Endothelial cell of umbilical vein (primary cell): ENCODE data around the gene NUB1. TPM values are rescaled to one million over a fixed set of nuclear protein-coding genes. Genes with fewer than 3 reads are reported as not detected.

Experiments
- BruUV-seq: library from RNA; stranded (reverse); fragments of 400-500 nt; replicated peaks from 2 replicates; lab custom pipeline; 2021; lab: Mats Ljungman, UMichigan
- CTCF ChIA-PET: fragments of 300-600, 350-600 bp; sonication (Branson Sonifier 250); formaldehyde crosslinking; loops from one replicate; lab custom pipeline; 2021; ENCODE audit warnings: antibody characterized with exemption, inconsistent platforms; lab: Charles Lee
- POLR2A ChIA-PET: fragments of 300-600, 350-600 bp; sonication (Branson Sonifier 250); formaldehyde crosslinking; loops from one replicate; lab custom pipeline; 2021; ENCODE audit warnings: antibody characterized with exemption, inconsistent platforms; lab: Charles Lee
- DNase-seq: peaks from one replicate; pipeline ENCODE4 v3.0.0-alpha.2; 2011; ENCODE audit warnings: low read depth, low spot score
- FAIRE-seq: peaks from 2 replicates; lab custom pipeline; 2011; peaks lifted over from hg19 to GRCh38; lab: Jason Lieb, UNC
- H2AFZ ChIP-seq: 2 replicates; pipeline ENCODE4 v1.6.0; 2012; ENCODE audit warnings: low read depth, low read length, control low read depth, inconsistent platforms
- H3K27ac ChIP-seq: 2 replicates; pipeline ENCODE4 v1.5.1; 2011; ENCODE audit warnings: low read depth, mild to moderate bottlenecking, control low read depth, low read length, moderate library complexity; ENCODE audit not compliant: insufficient read depth
- H3K27me3 ChIP-seq, 2 experiments: 2 replicates each; pipeline versions ENCODE4 v1.6.0 to v1.6.1; 2011; ENCODE audit warnings: low read length in 2 of 2, mixed read lengths in 1 of 2; ENCODE audit not compliant: control insufficient read depth in 2 of 2, insufficient read depth in 2 of 2
- H3K36me3 ChIP-seq, 2 experiments: 2 replicates in 1 of 2; 3 replicates in 1 of 2; pipeline ENCODE4 v1.5.1; 2011; ENCODE audit warnings: low read length in 2 of 2, mild to moderate bottlenecking in 1 of 2, moderate library complexity in 1 of 2; ENCODE audit not compliant: control insufficient read depth in 2 of 2, insufficient read depth in 2 of 2; ENCODE audit errors: extremely low read depth in 1 of 2
- H3K4me1 ChIP-seq: 3 replicates; pipeline ENCODE4 v1.5.1; 2011; ENCODE audit warnings: mild to moderate bottlenecking, low read length; ENCODE audit not compliant: control insufficient read depth, insufficient read depth; ENCODE audit errors: extremely low read depth
- H3K4me2 ChIP-seq: 2 replicates; pipeline ENCODE4 v1.6.1; 2011; ENCODE audit warnings: low read length, control low read depth, mixed read lengths; ENCODE audit not compliant: insufficient read depth
- H3K4me3 ChIP-seq, 3 experiments: fragments of 200-600 bp in 1 of 3; sonication (generic), shearing (Covaris generic) in 1 of 3; replicated peaks in 1 of 3; 2 replicates each; pipeline ENCODE4 v1.5.1; 2011 to 2016; ENCODE audit warnings: control low read depth in 3 of 3, low read length in 3 of 3, mild to moderate bottlenecking in 2 of 3, inconsistent platforms in 1 of 3, low read depth in 1 of 3, moderate library complexity in 1 of 3; ENCODE audit not compliant: insufficient read depth in 1 of 3
- H3K79me2 ChIP-seq: 2 replicates; pipeline ENCODE4 v1.6.0; 2012; ENCODE audit warnings: low read length, inconsistent platforms; ENCODE audit not compliant: control insufficient read depth, insufficient read depth
- H3K9ac ChIP-seq: replicated peaks from 2 replicates; pipeline ENCODE3; 2011; ENCODE audit warnings: low read length, control low read depth; ENCODE audit not compliant: insufficient read depth; ENCODE audit errors: extremely low read depth
- H3K9me1 ChIP-seq: replicated peaks from 3 replicates; pipeline ENCODE4 v1.6.0; 2011; ENCODE audit warnings: mild to moderate bottlenecking, low read length; ENCODE audit not compliant: control insufficient read depth, insufficient read depth; ENCODE audit errors: extremely low read depth
- H3K9me3 ChIP-seq: replicated peaks from 2 replicates; pipeline ENCODE4 v1.5.1; 2012; ENCODE audit warnings: low read length, inconsistent platforms; ENCODE audit not compliant: control insufficient read depth, insufficient read depth
- H4K20me1 ChIP-seq: replicated peaks from 2 replicates; pipeline ENCODE3; 2011; ENCODE audit warnings: mild to moderate bottlenecking, low read length; ENCODE audit not compliant: control insufficient read depth, insufficient read depth; ENCODE audit errors: extremely low read depth
- CTCF ChIP-seq, 2 donors: IDR thresholded peaks; 1 replicate in 1 of 2; 2 replicates in 1 of 2; pipeline ENCODE4 v1.5.1; 2011; ENCODE audit warnings: low read length in 2 of 2, mild to moderate bottlenecking in 2 of 2, moderate library complexity in 2 of 2, control low read depth in 1 of 2, inconsistent platforms in 1 of 2, low read depth in 1 of 2; ENCODE audit not compliant: insufficient read depth in 1 of 2; ENCODE audit errors: extremely low read depth in 1 of 2
- EZH2 ChIP-seq: IDR thresholded peaks from 2 replicates; pipeline ENCODE4 v1.6.1; 2012; ENCODE audit warnings: borderline replicate concordance, low read depth, mild to moderate bottlenecking, moderate library complexity, low read length, inconsistent platforms; ENCODE audit not compliant: severe bottlenecking
- FOS ChIP-seq: IDR thresholded peaks from 2 replicates; pipeline ENCODE4 v1.6.1; 2011; ENCODE audit warnings: mild to moderate bottlenecking, low read length, moderate library complexity, borderline replicate concordance; ENCODE audit not compliant: insufficient read depth
- GATA2 ChIP-seq: IDR thresholded peaks from 2 replicates; pipeline ENCODE4 v1.7.0; 2011; ENCODE audit warnings: low read depth, mild to moderate bottlenecking, moderate library complexity, mixed read lengths, low read length; ENCODE audit not compliant: insufficient read length, insufficient read depth
- JUN ChIP-seq: IDR thresholded peaks from 2 replicates; pipeline ENCODE4 v1.6.1; 2011; ENCODE audit warnings: borderline replicate concordance, low read depth; ENCODE audit not compliant: insufficient read length, insufficient read depth
- MAX ChIP-seq: IDR thresholded peaks from 2 replicates; pipeline ENCODE4 v1.6.1; 2011; ENCODE audit not compliant: insufficient read depth, insufficient read length
- MYC ChIP-seq: IDR thresholded peaks from one replicate; pipeline ENCODE4 v1.6.1; 2011; ENCODE audit warnings: mild to moderate bottlenecking, low read depth, low read length
- POLR2A ChIP-seq: IDR thresholded peaks from 2 replicates; pipeline ENCODE4 v1.6.1; 2012; ENCODE audit warnings: low read depth, mild to moderate bottlenecking, control low read depth, low read length
- POLR2AphosphoS5 ChIP-seq: IDR thresholded peaks from 2 replicates; pipeline ENCODE4 v1.6.1; 2012; ENCODE audit warnings: low read depth, mild to moderate bottlenecking, control low read depth, low read length, moderate library complexity; ENCODE audit not compliant: insufficient read depth
- dilution Hi-C: fragments of 300-500 bp; cut with MboI; formaldehyde crosslinking; loops from one replicate; pipeline ENCODE4 v1.15.0; 2019; ENCODE audit warnings: low sequenced_read_pairs; ENCODE audit not compliant: extremely low pct_ligation_motif_present
- intact Hi-C: fragments of 100-400 bp; cut with micrococcal nuclease; formaldehyde crosslinking; loops from one replicate; pipeline ENCODE4 v1.10.0; 2022
- polyA plus RNA-seq, 4 experiments: library from polyadenylated mRNA; depleted of rRNA in 3 of 4; stranded (reverse) in 3 of 4; unstranded in 1 of 4; fragments of >200 nt; gene quantifications; 2 replicates each; pipeline versions ENCODE4 v1.2.1 to v1.2.3, GENCODE V29; 2011 to 2012; ENCODE audit warnings: missing spikeins in 1 of 4
- total RNA-seq: library from RNA; stranded (reverse); gene quantifications from 2 replicates; pipeline ENCODE4 v1.2.3, GENCODE V29; 2021

The NUB1 gene
- total and polyA plus RNA-seq, 2 donors (not counting 3 experiments of a cell fraction or from before 2014, with no cell fraction given), result 28.0 to 46.2 TPM

GRCh38 chr7:151427705-151428377 is 86.2 kb downstream of the NUB1 start:
- Histone ChIP-seq H3K4me3 (no peak overlapping the region), H3K9ac (no peak overlapping the region), H3K27me3 (peaks cover 4 to 6% of the 10 kb centered on the region in 2 experiments), H4K20me1 (no peaks in the 10 kb centered on the region), H3K9me3 (no peaks in the 10 kb centered on the region), H3K4me1 (no peaks in the 10 kb centered on the region), H3K36me3 (no peaks in the 10 kb centered on the region), H3K4me2 (no peak overlapping the region), H3K9me1 (no peaks in the 10 kb centered on the region), H2AFZ (no peak overlapping the region), H3K27ac (no peak overlapping the region), H3K79me2 (no peaks in the 10 kb centered on the region)
- dilution Hi-C loops (no loop called here), intact Hi-C loops (no loop called here)
- DNase-seq, result no peak
- no TSS peak for BruUV-seq
- TF ChIP-seq MAX (no peak), MYC (no peak), POLR2AphosphoS5 (no peak), FOS (no peak), GATA2 (no peak), EZH2 (no peak), CTCF (IDR thresholded peaks at IDR 0.05; ENCODE audit: extremely low read depth in 1 of 2, insufficient read depth in 1 of 2, low read depth in 1 of 2, low read length in 2 of 2) (no peak), JUN (no peak), POLR2A (no peak)
- no peak for FAIRE-seq
- CTCF ChIA-PET, result interaction anchor here (0.6 to 2.4 kb wide), 3 partner anchors 21 to 163 kb away, joined by 3 to 10 read pairs (median 3); no protein-coding TSS in a partner anchor
- POLR2A ChIA-PET, result no interaction called here

Other genes starting within 250 kb of the NUB1 start
- gene GBX1, start 174.1 kb upstream of the NUB1 start, total RNA-seq, result not detected in 2 replicates
- gene GBX1, start 174.1 kb upstream of the NUB1 start, polyA plus RNA-seq, result not detected in 2 replicates
- gene ASB10, start 154.6 kb upstream of the NUB1 start, total RNA-seq, result not detected in 2 replicates
- gene ASB10, start 154.6 kb upstream of the NUB1 start, polyA plus RNA-seq, result not detected in 2 replicates
- gene H2BK1, start 131.3 kb upstream of the NUB1 start, total RNA-seq, result not detected in 2 replicates
- not detected in 2 replicates for gene H2BK1, start 131.3 kb upstream of the NUB1 start, polyA plus RNA-seq
- 56.7 and 61.6 TPM in 2 replicates for gene ABCF2, start 114.6 kb upstream of the NUB1 start, total RNA-seq
- gene ABCF2, start 114.6 kb upstream of the NUB1 start, polyA plus RNA-seq, result 43.0 and 45.3 TPM in 2 replicates
- gene CHPF2, start 109.3 kb upstream of the NUB1 start, total RNA-seq, result 73.0 and 75.0 TPM in 2 replicates
- gene CHPF2, start 109.3 kb upstream of the NUB1 start, polyA plus RNA-seq, result 72.8 and 95.3 TPM in 2 replicates
- 5.9 and 6.1 TPM in 2 replicates for gene SMARCD3, start 93.1 kb upstream of the NUB1 start, total RNA-seq
- gene SMARCD3, start 93.1 kb upstream of the NUB1 start, polyA plus RNA-seq, result 8.5 and 10.5 TPM in 2 replicates
- gene WDR86, start 68.2 kb downstream of the NUB1 start, total RNA-seq, result not detected in 2 replicates
- not detected in 2 replicates for gene WDR86, start 68.2 kb downstream of the NUB1 start, polyA plus RNA-seq
- gene CRYGN, start 98.3 kb downstream of the NUB1 start, total RNA-seq, result not detected in 2 replicates
- not detected in 2 replicates for gene CRYGN, start 98.3 kb downstream of the NUB1 start, polyA plus RNA-seq
- 108 and 109 TPM in 2 replicates for gene RHEB, start 178.1 kb downstream of the NUB1 start, total RNA-seq
- gene RHEB, start 178.1 kb downstream of the NUB1 start, polyA plus RNA-seq, result 55.1 and 59.4 TPM in 2 replicates